ENCODE data around the gene KANTR.

KANTR gene

GRCh38 chrX:53116101-53116500 is 22.2 kb downstream of the KANTR start:
- DNase-seq (ENCODE audit: extremely low spot score): no peak
- ChIA-PET POLR2A (interaction anchor here (0.6 kb wide), 1 partner anchor 38 kb away, joined by 6 read pairs; no protein-coding TSS in a partner anchor), CTCF (no interaction called here)
- TF ChIP-seq CTCF (IDR thresholded peaks at IDR 0.05; ENCODE audit: control extremely low read depth, extremely low read depth, low read depth, missing control alignments): no peak

GRCh38 chrX:53122013-53122412 is 28.1 kb downstream of the KANTR start:
- POLR2A ChIA-PET: no interaction called here
- TF ChIP-seq CTCF (IDR thresholded peaks at IDR 0.05; ENCODE audit: control extremely low read depth, extremely low read depth, low read depth, missing control alignments): no peak
- CTCF ChIA-PET: no interaction called here
- no peak for DNase-seq (ENCODE audit: extremely low spot score)

DNA sequence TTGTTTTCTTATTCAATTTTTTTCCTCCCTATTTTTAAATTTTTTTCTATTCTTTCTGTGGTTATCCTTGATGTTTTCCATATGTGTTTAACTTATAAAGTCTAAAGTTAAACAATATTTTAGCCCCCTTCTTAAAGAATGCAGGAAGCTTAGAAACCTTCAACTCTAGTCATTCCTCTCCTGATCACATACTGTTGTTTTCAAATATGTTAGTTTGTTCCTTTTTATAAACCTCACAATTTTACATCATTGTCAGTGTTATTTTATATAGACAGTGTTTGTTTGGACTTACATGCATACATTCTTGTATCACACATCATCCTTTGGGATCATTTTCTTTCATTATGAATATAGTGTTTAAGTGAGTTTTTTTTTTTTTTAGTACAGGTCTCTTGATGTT is 31.6 kb downstream of the KANTR start:
- DNase-seq (ENCODE audit: extremely low spot score): no peak
- ChIA-PET POLR2A (no interaction called here), CTCF (no interaction called here)
- TF ChIP-seq CTCF (IDR thresholded peaks at IDR 0.05; ENCODE audit: control extremely low read depth, extremely low read depth, low read depth, missing control alignments): no peak

GRCh38 chrX:53126377-53126776 is 32.4 kb downstream of the KANTR start:
- DNase-seq (ENCODE audit: extremely low spot score): no peak
- TF ChIP-seq CTCF (IDR thresholded peaks at IDR 0.05; ENCODE audit: control extremely low read depth, extremely low read depth, low read depth, missing control alignments): no peak
- ChIA-PET CTCF (no interaction called here), POLR2A (no interaction called here)

GRCh38 chrX:53128097-53128749 is 34.3 kb downstream of the KANTR start:
- POLR2A ChIA-PET: no interaction called here
- DNase-seq (ENCODE audit: extremely low spot score): no peak
- CTCF ChIA-PET: no interaction called here
- TF ChIP-seq CTCF (IDR thresholded peaks at IDR 0.05; ENCODE audit: control extremely low read depth, extremely low read depth, low read depth, missing control alignments): no peak

GRCh38 chrX:53133400-53133799 is 39.5 kb downstream of the KANTR start:
- no peak for TF ChIP-seq CTCF (IDR thresholded peaks at IDR 0.05; ENCODE audit: control extremely low read depth, extremely low read depth, low read depth, missing control alignments)
- DNase-seq (ENCODE audit: extremely low spot score): no peak
- ChIA-PET POLR2A (no interaction called here), CTCF (no interaction called here)

DNA sequence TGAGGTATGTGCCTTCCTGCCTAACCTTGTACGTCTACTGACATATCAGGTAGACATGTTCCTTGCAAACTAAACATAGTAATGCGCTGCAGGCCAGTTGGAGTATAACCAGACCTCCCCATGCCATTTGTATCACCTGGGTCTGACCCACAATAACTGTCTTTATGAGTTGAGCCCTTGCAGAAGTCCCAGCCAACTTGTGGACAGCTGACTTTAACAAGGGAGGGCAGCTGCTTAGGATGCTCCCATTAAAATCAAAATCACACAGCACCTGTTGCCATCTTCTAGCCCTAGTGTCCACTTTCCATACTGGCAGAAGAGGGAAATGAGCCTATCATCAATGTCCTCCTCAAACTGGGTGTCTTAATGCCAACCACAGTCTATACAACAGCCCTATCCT is 41.6 kb downstream of the KANTR start:
- POLR2A ChIA-PET: no interaction called here
- no peak for DNase-seq (ENCODE audit: extremely low spot score)
- CTCF ChIA-PET: no interaction called here
- TF ChIP-seq CTCF (IDR thresholded peaks at IDR 0.05; ENCODE audit: control extremely low read depth, extremely low read depth, low read depth, missing control alignments): no peak
